Mucosa of stomach (tissue), 1 donor: ENCODE results near the gene CARD18.

ENCODE experiments used
- H3K27me3 ChIP-seq: one replicate; pipeline ENCODE4 v1.7.0; 2013; ENCODE audit warnings: mild to moderate bottlenecking, low read length; ENCODE audit not compliant: control insufficient read depth, insufficient read depth
- H3K36me3 ChIP-seq: one replicate; pipeline ENCODE4 v1.7.0; 2013; ENCODE audit warnings: low read length; ENCODE audit not compliant: control insufficient read depth, insufficient read depth
- H3K4me1 ChIP-seq: one replicate; pipeline ENCODE4 v1.7.0; 2013; ENCODE audit warnings: mild to moderate bottlenecking, low read length; ENCODE audit not compliant: control insufficient read depth, insufficient read depth
- H3K4me3 ChIP-seq: one replicate; pipeline ENCODE4 v1.7.0; 2013; ENCODE audit warnings: low read length
- H3K9ac ChIP-seq: one replicate; pipeline ENCODE4 v1.7.0; 2013; ENCODE audit warnings: mild to moderate bottlenecking, low read length, moderate library complexity
- H3K9me3 ChIP-seq: one replicate; pipeline ENCODE4 v1.7.0; 2013; ENCODE audit warnings: mild to moderate bottlenecking, low read length, moderate library complexity; ENCODE audit not compliant: control insufficient read depth
- donor health status: Pancreatic carcinoma.

CARD18 gene, protein sequence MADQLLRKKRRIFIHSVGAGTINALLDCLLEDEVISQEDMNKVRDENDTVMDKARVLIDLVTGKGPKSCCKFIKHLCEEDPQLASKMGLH

DNA sequence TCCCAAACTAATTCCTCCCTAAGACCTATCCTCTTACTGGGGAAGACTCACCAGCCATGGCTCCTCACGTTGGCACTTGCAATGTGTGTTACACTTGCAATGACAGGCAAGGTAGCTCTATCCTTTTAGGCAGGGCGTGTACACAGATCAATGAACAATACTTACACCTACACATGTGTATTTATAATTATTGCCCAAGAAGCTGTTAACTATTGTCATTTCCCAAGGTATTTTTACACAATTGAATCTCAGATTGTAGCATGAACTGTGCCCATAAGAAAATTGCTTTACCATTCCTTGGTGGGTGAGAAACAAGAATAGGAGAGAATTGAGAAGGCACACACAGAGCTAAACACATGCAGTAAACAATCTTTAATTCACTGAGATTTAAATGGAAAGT lies at the start of gene CARD18:
Gene CARD18, minus strand, starts transcription at position 101 of the 400 bp plus-strand sequence. Its CDS starts 43 bp downstream, at position 58.
- H3K4me3 ChIP-seq, result no peak within 1 kb of the TSS
- no peaks in the 10 kb centered on the region for H3K27me3 ChIP-seq
- no peaks in the 10 kb centered on the region for H3K4me1 ChIP-seq

DNA sequence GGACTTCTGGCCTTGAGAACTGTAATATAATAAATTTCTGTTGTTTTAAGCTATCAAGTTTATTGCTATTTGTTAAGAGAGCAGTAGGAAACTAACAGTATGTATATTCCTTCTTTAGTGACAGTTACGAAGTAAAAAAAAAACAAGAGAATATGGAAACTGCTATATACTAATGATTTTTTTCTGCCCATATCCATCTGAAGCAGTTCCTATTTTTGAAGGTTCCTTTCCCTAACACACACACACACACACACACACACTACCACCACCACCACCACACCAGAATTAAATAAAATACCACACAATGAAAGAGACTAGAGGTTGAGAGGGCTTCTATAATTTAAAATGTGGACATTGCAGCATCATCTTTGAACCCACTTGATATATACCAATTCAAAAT lies 44.4 kb upstream of the CARD18 start:
- Histone ChIP-seq H3K27me3 (no peaks in the 10 kb centered on the region), H3K9me3 (no peaks in the 10 kb centered on the region), H3K9ac (no peak overlapping the region), H3K4me3 (no peak overlapping the region), H3K36me3 (no peaks in the 10 kb centered on the region), H3K4me1 (no peaks in the 10 kb centered on the region)

More for the DNA sequence above, at the start of gene CARD18:
- Histone ChIP-seq H3K36me3 (no peaks in the 10 kb centered on the region), H3K9ac (no peak within 1 kb of the TSS), H3K9me3 (no peaks in the 10 kb centered on the region)

DNA sequence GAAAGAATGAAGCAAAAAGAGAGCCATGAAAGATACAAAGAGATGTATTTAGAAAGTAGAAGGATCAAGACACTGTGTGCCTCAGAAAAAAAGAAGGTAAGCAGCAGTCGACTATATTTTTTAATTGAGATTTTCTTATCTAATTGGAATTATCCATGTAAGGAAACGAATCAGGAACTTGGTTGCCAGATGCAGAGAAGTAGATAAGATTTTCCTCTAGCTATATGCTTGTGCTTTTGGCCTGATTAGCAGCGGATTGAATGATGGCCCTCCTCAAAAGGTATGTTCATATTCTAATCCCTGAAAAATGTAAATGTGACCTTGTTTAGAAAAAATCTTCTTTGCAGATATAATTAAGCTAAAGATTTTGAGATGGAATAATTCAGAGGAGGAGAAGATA lies 43.9 kb upstream of the CARD18 start:
- Histone ChIP-seq H3K4me1 (no peaks in the 10 kb centered on the region), H3K27me3 (no peaks in the 10 kb centered on the region), H3K9me3 (no peaks in the 10 kb centered on the region), H3K9ac (no peak overlapping the region), H3K4me3 (no peak overlapping the region), H3K36me3 (no peaks in the 10 kb centered on the region)

DNA sequence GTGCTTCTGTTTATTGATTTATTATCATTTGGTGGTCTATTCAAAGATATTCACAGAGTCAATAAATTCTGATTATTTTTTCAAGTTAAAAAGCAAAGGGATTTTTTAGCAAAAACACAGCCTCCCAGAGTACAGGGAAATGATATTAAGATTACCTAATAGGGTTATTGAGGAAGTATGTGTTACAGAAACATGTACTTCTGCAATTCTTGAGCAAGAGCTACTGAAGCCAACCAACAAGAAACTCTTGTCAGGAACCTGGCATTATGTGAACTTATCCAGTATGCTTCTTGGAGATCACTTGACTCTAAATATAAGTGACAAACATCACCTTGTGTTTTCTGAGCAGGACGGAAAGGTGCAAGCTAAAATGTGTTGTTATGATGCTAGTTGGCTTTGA lies 42.0 kb upstream of the CARD18 start:
- Histone ChIP-seq H3K4me3 (no peak overlapping the region), H3K27me3 (no peaks in the 10 kb centered on the region), H3K4me1 (no peaks in the 10 kb centered on the region), H3K9ac (no peak overlapping the region), H3K36me3 (no peaks in the 10 kb centered on the region), H3K9me3 (no peaks in the 10 kb centered on the region)

DNA sequence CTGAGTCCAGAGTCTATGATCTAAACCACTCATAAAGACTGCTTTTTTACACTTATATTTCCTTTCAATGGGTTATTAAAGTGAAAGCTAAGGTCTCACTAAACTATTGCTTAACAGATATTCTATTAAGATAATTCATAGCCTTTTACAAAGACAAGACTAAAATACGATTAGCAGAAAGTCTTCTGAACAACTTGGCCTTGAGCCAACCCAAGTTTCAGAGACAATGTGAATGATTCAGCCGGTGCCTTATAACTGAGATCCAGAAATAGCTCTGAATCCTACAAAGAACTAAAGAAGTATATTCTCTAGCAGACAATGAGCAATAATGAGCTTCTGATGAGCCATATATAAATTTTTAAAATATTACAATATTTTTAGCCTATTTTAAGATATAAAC lies 41.5 kb upstream of the CARD18 start:
- H3K27me3 ChIP-seq, result no peaks in the 10 kb centered on the region
- H3K4me3 ChIP-seq, result no peak overlapping the region
- no peaks in the 10 kb centered on the region for H3K36me3 ChIP-seq
- no peaks in the 10 kb centered on the region for H3K9me3 ChIP-seq
- H3K4me1 ChIP-seq, result no peaks in the 10 kb centered on the region
- no peak overlapping the region for H3K9ac ChIP-seq

DNA sequence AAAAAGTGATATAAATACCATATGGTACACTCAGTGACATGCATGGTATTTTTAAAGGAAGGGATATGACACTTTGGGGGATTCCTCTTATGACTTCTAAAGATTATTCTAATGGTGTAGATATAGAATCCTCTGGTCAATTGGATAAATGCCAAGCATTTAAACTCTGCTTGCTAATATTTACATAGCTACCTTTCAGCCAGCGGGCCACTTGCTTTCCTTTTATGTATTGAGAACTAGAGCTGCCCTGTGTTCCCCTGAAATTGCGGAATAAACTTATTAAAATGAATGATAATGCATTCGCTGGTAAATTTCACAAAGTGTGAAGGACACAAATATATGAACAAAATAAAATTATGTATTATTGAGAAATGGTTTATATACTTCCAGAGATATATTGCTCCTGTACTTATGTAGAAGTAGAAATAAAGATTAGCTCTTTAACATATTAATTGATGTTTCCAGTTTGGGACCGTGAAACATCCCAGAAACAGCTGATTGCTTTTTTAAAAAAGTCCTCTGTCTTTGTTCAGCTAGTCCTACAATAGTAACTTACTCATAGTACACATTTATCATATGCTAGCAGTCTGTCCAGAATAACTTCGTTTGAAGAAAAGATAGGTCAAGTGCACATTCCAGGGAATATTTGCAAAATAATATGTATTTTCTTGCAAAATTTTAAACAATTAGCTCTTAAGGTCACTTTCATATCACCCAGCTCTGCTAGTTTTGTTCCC lies 40.1 kb upstream of the CARD18 start:
- Histone ChIP-seq H3K36me3 (no peaks in the 10 kb centered on the region), H3K9me3 (no peaks in the 10 kb centered on the region), H3K27me3 (no peaks in the 10 kb centered on the region), H3K4me3 (no peak overlapping the region), H3K4me1 (no peaks in the 10 kb centered on the region), H3K9ac (no peak overlapping the region)

DNA sequence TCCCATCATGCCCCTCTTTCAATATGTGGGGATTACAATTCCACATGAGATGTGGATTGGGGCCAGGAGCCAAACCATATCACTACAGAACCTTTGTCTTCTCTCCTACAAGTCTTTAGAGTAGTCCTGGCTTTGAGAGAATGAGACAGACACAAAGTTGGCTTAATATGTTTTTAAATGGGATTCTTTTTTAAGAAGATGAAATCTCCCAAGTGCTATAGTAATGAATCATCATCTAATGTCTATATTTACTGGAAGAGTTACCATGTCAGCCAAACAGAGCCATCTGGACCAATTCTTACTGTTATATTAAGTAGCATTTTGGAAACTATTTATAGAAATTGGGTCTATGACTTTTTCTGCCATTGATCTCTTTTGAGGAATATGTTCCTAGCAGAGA lies 38.1 kb upstream of the CARD18 start:
- no peaks in the 10 kb centered on the region for H3K9me3 ChIP-seq
- H3K27me3 ChIP-seq, result no peaks in the 10 kb centered on the region
- H3K9ac ChIP-seq, result no peak overlapping the region
- H3K4me1 ChIP-seq, result no peaks in the 10 kb centered on the region
- H3K36me3 ChIP-seq, result no peaks in the 10 kb centered on the region
- no peak overlapping the region for H3K4me3 ChIP-seq

DNA sequence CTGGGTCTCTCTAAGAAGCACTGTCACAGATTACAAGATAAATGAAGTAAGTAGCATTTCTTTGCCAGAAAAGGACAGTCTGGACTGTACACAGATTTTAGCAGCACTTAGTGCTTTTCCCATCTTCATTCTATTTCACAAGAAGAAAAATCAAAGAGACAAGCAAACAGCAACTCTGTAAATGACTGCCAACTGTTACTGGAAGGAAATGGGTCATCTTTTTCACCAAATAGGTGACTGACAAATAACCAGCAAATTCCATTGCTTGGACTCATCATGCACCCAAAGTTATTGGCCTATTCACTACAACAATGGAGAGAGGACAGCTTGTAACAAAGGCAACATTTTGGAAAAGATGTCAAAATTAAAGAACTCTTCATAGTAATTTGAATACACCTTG lies 28.9 kb upstream of the CARD18 start:
- no peak overlapping the region for H3K9ac ChIP-seq

DNA sequence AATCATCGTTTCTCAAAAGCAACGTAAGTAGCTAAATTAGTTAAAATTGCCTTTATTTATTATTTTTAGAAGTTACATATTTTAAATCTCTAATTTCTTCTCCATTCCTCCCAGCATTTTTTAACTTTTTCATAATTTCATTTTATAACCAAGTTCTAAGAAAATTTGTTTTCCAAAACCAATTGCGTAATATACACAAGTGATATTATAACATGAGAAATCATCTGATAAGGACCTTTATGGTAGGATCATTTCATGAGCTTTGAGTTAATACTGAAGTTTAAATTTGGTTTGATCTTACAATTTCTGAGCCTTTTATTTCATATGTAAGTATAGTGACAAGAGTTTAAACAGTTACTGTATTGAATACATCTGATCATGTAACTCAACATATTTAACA lies 27.7 kb upstream of the CARD18 start:
- Histone ChIP-seq H3K4me3 (no peak overlapping the region), H3K9ac (no peak overlapping the region), H3K4me1 (no peaks in the 10 kb centered on the region), H3K9me3 (no peaks in the 10 kb centered on the region), H3K27me3 (no peaks in the 10 kb centered on the region), H3K36me3 (no peaks in the 10 kb centered on the region)

More for the DNA sequence above, 28.9 kb upstream of the CARD18 start:
- H3K27me3 ChIP-seq, result no peaks in the 10 kb centered on the region
- no peak overlapping the region for H3K4me3 ChIP-seq
- no peaks in the 10 kb centered on the region for H3K9me3 ChIP-seq
- H3K4me1 ChIP-seq, result no peaks in the 10 kb centered on the region
- H3K36me3 ChIP-seq, result no peaks in the 10 kb centered on the region

DNA sequence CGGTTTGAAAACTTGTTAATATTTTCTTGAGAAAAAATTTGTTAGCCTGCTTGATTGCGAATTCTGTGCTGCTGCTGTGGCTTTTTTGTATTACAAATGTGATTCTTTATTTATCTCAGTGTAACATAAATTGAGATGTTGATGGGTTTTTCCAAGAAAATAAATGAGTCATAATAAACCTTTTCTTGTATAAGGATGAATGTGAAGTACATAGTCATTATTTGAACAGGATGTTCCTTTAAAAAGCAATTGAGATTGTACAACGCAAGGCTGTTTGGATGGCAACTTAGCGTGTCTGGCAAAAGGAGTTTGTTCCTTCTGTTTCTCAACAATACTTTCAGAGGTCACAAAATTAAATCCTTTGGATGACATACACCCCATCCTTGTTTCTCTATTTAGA lies 24.6 kb upstream of the CARD18 start:
- H3K9me3 ChIP-seq, result no peaks in the 10 kb centered on the region

DNA sequence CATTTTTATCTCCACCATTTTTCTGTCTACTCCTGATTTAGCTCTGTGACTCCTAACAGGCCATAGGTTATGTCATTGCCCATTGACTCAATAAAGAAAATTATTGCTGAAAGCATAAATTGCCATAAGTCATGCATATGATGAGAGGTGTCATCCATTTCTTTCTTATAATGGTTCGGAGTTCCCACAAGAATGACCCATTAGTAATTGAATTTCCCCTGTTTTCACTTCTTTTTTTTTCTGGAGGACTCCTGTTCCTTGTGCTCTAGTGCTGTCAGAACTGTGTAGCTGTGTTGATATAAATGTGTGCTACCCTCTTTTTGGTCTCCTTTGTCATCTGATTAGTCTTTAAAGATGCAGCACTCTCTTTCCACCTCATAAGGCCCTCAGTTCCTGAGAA lies 22.9 kb upstream of the CARD18 start:
- no peaks in the 10 kb centered on the region for H3K4me1 ChIP-seq
- H3K9ac ChIP-seq, result no peak overlapping the region
- H3K27me3 ChIP-seq, result no peaks in the 10 kb centered on the region
- H3K36me3 ChIP-seq, result no peaks in the 10 kb centered on the region
- no peak overlapping the region for H3K4me3 ChIP-seq
- H3K9me3 ChIP-seq, result no peaks in the 10 kb centered on the region

More for the DNA sequence above, 24.6 kb upstream of the CARD18 start:
- Histone ChIP-seq H3K27me3 (no peaks in the 10 kb centered on the region), H3K36me3 (no peaks in the 10 kb centered on the region), H3K9ac (no peak overlapping the region), H3K4me1 (no peaks in the 10 kb centered on the region), H3K4me3 (no peak overlapping the region)

DNA sequence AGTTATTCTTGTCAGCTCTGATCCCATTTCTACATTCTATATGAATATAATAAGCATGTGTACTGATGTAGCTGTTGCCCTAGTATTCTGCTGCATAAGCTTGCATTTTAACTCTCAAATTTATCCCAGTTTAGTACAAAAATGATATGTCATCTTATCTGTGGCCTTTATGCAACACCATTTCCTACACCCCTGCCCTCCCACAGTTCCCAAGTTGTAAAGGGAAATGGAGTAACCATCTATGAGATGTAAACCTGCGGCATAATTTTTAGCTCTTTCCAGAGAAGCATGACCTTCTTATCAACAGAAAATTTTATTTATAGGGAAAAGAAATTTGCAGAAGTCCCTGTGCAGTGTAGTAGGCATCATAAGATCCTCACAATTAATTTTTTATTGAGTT lies 18.9 kb upstream of the CARD18 start:
- H3K9me3 ChIP-seq, result no peaks in the 10 kb centered on the region
- H3K4me1 ChIP-seq, result no peaks in the 10 kb centered on the region
- no peaks in the 10 kb centered on the region for H3K27me3 ChIP-seq
- no peak overlapping the region for H3K4me3 ChIP-seq
- H3K36me3 ChIP-seq, result no peaks in the 10 kb centered on the region
- H3K9ac ChIP-seq, result no peak overlapping the region
